Subcutaneous adipose tissue (tissue), 4 donors: ENCODE data around the gene ENTPD1. TPM values are rescaled to one million over a fixed set of nuclear protein-coding genes. Genes with fewer than 3 reads are reported as not detected.

Experiments
- total RNA-seq, 4 donors: library from RNA; depleted of rRNA; stranded (reverse); fragments of >200 nt; gene quantifications; one replicate each; pipeline ENCODE4 v1.1.0, GENCODE V29; 2016
- TF ChIP-seq, protein P1 (sequence below): fragments of 450-650 bp; IDR thresholded peaks from one replicate; pipeline ENCODE4 v1.5.1; 2016; ENCODE audit warnings: low read depth, mild to moderate bottlenecking, control low read depth, antibody characterized with exemption, moderate library complexity

Gene ENTPD1
- total RNA-seq, 4 donors from 2014 or later: 16.2 to 28.7 (median 20.4) TPM

DNA sequence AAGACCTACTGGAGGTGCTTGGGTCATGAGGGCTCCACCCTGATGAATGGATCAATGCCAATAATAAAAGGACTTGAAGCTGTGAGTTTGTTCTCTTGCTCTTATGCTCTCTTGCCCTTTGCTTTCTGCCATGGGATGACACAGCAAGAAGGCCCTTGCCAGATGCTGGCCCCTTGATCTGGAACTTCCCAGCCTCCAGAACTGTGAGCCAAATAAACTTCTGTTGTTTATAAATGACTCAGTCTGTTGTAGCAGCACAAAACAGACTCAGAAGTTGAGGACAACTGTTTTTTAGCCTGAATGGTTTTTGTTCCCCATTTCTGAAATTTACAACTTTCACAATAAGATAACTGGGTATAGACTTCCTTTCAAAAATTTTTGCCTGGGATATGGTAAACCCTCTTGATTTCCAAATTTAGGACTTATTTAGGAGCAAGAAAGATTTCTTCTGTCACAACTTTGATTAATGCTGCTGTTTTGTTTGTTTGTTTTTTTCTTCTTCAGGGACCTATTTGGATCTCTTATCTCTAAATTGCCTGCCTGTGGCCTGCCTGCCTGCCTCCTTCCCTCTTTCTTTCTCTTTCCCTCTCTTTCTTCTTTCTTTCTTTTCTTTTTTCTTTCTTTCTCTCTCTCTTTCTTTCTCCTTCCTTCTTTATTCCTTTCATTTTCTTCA, 12.1 kb downstream of the ENTPD1 start:
- TF ChIP-seq, protein P1, sequence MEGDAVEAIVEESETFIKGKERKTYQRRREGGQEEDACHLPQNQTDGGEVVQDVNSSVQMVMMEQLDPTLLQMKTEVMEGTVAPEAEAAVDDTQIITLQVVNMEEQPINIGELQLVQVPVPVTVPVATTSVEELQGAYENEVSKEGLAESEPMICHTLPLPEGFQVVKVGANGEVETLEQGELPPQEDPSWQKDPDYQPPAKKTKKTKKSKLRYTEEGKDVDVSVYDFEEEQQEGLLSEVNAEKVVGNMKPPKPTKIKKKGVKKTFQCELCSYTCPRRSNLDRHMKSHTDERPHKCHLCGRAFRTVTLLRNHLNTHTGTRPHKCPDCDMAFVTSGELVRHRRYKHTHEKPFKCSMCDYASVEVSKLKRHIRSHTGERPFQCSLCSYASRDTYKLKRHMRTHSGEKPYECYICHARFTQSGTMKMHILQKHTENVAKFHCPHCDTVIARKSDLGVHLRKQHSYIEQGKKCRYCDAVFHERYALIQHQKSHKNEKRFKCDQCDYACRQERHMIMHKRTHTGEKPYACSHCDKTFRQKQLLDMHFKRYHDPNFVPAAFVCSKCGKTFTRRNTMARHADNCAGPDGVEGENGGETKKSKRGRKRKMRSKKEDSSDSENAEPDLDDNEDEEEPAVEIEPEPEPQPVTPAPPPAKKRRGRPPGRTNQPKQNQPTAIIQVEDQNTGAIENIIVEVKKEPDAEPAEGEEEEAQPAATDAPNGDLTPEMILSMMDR: no peak

DNA sequence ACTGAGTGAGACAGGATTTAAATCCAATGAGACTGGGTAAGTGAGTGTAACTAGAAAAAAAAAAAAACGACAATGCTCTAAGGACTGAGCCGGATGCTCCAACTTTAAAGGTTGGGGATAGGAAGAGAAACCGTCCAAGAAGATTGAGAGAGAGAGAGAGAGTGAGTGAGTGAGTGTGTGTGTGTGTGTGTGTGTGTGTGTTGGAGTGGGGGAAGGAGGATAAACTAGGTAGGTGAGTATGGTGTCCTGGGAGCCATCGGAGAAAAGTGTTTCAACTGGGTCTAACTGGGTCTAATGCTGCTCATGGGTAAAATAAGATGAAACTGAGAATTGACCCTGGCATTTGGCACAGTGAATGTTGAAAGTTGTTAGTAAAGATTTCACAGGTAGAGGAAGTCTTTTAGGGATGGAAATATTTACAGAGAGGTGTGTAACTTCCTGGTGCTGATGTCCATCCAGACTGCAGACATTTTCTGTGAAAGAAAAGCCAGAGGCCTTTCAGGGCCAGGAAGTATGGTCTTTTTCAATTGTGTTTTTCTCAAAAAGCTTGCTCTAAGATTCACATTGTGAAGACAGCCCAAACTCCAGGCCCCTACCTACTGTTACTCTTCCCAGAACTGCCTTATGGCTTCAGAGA, 14.2 kb downstream of the ENTPD1 start:
- TF ChIP-seq, protein P1: no peak

DNA sequence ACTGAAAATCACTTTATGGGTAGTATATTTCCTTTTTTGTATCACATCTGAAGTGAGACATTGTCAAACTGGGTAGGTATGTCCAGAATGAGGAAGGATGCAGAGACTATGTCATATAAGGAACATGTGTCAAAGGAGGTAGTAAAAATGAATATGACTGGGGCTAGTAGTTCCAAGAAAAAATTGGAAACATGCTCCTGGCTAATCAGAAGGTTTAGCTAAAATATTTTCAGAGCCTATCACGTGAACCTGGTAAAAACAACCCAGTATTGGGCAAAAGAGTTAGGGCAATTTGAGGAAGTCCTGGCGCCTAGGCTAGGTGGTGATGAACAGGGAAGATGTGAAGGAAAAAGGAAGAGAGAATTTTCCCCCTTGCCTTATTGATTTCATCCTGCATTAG, 26.4 kb downstream of the ENTPD1 start:
- TF ChIP-seq, protein P1: no peak

DNA sequence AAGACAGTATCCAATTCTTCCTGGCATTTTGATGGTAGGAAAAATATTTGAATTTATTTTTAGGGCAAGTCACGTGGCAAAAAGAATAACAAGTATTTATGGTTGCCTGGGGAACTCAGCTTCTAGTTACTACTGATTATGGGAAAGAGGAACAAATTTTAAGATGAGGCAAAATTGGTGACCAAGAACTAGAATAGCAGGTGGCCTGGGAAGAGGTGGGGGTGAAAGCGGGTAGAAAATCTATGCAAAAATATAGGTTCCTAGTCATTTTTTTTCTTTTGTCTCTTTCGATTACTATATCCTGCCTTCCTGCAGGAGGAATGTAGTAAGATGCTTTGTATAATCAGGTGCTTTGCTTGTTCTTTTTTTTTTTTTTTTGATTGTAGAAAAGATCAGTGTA, 27.8 kb downstream of the ENTPD1 start:
- TF ChIP-seq, protein P1: no peak

DNA sequence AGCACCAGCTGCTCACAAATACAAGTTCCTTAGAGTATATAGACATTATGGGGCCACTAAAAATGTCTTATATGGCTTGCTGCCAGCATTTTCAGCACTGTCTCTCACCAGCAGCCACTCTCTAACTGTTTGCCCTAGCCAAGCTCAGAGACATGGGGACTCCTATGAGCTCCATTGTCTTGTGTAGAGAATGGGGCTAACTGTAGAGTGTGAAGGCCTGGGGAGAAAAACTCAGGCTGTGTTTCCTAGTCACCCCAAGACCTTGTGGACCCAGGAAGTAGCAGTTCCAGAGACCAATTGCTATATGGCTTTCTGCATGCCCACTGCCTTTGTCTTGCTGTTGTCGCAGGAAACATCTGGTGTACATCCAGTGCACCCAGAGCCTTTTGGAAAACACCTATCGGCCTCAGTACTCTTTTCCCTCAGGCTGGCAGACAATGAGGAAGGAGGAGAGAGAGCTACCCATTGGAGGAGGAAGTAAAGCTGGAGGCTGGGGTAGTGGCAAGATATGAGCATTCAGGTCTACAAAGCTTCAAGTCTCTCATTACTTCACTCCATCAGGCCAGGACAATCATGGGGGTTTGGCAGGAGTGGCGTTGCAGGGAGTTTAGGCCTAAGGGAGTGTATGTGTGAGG, 28.4 kb downstream of the ENTPD1 start:
- TF ChIP-seq, protein P1: no peak

DNA sequence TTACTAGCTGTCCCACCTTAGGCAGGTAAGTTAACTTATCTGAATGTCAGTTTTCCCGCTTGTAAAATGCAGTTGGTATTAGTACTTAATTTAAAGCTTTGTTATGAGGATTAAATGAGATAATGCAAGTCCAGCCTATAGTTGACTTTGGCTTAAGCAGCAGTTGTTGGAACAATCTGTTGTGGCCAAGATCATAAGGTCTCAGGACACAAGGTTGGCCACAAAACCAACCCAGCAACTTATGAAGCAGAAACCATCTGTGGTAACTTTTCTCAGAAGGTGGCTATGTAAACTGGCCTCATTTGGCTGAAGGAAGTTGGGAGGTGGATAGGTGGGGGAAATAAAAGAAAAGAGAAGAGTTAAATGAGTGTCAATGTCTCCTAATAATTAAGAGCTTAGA, 29.4 kb downstream of the ENTPD1 start:
- TF ChIP-seq, protein P1: no peak

DNA sequence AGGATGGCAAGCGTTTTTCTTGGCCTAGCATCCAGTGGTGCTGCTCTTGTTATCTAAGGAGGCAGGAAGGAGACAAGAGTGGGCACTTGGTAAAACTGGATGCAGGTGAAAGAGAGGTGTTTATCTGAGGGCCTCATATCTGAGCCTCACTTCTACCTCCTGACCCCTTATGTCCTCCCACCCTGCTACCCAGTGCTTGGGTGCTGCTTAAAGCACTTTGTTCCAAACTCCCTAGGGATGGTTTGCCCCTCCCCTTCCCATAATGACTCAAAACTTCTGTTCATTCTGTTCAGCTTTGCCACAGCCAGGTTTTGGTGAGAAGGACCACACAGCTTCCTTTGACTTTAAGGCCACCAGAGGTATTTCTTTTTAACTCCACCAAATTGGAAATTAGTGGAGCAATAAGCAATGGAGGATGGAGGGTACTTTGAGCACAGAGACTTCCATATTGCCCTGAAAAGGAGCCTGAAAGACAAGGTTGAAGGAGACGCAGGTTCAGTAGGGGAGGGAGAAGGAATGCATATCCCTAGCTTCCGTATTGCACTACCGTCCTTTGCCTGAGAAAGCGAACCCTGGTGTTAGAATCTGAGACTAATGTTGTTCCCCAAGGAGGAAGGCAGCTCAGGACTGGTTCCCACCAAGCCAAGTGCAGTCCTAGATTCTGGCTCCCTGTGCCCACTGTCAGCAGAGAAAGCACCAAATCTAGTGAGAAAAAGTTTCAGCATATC, 30.1 kb downstream of the ENTPD1 start:
- TF ChIP-seq, protein P1: no peak
